CD4-positive, alpha-beta T cell treated with Interleukin-21 for 1 hour (primary cell): ENCODE data around the gene PARD3.
A peak's percentile ranks its signal among the peaks of the same experiment; 100 is the strongest.

ENCODE experiments used
- DNase-seq: peaks from one replicate; pipeline ENCODE4 v3.0.0-alpha.2; 2020

PARD3 gene

DNA sequence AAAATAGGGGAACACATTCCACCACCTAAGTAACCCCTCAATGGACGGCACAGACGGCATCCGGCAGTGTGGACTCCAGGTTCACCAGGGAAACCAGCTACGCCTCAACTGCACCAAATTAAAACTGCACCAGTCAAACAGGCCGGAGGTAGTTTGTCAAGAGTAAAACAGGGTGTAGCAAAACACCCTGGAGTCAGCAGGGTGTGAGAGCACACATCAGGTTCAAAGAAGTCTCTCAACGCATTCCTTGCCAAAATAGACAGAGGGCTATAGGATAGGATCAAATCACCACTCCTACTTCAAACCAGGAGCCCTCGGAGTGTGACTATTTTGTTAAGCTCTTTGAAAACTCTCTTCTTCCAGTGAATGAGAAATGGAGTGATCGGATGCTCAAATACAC is 135.9 kb downstream of the PARD3 start:
- DNase-seq, result no peak

GRCh38 chr10:34677591-34677990 is 137.5 kb downstream of the PARD3 start:
- DNase-seq, result no peak

- DNase-seq, result no peak
Observed at GRCh38 chr10:34677132-34677531, 138.0 kb downstream of the PARD3 start.

- no peak for DNase-seq
Observed at GRCh38 chr10:34674176-34674575, 140.9 kb downstream of the PARD3 start.

DNA sequence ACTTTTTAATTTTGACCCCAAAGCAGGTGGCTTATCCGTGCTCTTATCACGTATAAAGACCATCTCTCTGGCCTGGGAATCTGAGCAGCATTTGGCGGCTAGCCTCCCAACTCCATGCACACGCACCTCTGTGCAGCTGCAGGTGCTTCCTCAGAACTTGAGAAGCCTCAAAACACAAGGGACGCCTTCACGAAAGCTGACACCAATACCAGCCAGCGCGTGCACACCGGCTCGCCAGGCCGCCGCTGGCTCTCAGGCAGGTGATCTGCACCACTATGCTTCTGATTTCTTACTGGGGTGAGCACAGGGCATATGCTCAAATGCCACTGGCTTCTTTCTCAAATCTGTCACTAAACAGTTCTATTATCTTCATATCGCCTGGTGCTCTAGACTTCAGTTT is 145.0 kb downstream of the PARD3 start:
- DNase-seq, result no peak

- no peak for DNase-seq
Observed at GRCh38 chr10:34669079-34669478, 146.0 kb downstream of the PARD3 start.

DNA sequence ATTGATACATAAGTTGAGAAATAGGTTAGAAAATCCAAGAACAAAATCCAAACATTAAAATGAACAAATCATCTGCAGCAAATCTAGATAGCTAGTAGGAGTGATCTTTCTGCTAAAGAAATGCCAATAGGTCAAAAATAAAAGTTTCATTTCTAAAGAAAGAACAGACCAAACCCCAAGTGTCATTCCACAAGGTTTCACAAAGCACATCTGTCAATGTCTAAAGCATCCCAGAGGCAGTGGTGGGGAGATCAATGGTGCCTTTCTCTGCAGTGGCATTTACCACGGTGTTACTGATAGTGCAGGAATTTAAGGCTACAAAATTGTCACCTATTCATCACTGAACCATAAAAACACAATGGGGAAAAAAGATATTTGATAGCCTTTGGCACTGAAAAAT is 147.9 kb downstream of the PARD3 start:
- no peak for DNase-seq

- DNase-seq, result no peak
Observed at GRCh38 chr10:34666008-34666704, 148.9 kb downstream of the PARD3 start.

DNA sequence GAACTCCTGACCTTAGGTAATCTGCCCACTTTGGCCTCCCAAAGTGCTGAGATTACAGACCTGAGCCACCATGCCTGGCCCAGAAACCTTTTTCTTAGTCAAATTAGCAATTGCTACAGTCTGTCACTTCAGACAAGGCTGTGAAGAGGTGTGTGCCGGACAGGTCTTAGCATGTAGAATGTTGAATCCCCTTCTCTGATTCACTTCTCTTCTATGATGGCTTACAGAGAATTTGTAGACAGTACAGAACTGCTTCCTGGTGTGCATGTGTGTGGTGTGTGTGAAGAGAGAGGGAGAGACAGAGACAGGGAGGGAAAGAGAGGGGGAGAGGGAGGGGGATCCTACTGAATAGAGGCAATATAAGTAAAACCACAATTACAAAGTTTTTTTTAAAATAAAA is 150.4 kb downstream of the PARD3 start:
- no peak for DNase-seq

GRCh38 chr10:34661580-34661979 is 153.5 kb downstream of the PARD3 start:
- DNase-seq, result no peak

DNA sequence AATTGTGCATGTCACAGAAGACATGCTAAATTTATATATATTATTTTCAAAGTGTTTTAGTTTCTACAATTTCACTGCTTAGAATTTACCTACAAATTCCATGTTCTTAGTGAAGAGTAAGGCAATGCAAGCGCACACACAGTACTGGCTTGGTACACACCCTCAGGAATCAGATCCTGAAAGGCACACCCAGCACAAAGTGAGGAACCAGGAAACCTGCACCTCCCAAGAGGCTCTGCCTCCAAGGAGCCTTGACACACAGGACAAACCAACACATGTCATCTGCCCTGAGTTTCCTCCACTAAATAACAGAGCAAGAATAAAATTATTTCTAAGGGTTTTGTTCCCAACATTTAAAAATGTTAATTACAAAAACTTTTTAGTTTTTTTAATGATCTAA is 156.2 kb downstream of the PARD3 start:
- DNase-seq, result no peak

DNA sequence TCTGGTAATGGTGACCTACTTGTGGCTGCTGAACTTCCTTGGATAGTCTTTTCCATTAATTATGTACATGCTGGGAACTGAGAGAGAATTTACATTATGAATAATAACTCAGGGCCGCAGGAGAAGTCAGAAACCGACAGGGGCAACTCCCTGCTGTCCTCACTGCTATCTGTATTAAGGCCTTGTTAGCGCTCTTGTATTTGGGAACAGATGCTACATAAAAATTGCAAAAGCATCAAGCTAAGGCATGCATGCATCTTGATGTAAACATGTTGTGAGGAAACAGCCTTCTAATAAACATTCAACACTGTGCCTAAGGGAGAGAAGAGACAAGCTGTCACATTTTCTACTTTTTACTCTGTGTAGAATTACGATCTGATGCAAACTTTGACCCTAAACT is 158.4 kb downstream of the PARD3 start:
- no peak for DNase-seq

GRCh38 chr10:34655286-34656170 is 159.6 kb downstream of the PARD3 start:
- peak; percentile 26 for DNase-seq

DNA sequence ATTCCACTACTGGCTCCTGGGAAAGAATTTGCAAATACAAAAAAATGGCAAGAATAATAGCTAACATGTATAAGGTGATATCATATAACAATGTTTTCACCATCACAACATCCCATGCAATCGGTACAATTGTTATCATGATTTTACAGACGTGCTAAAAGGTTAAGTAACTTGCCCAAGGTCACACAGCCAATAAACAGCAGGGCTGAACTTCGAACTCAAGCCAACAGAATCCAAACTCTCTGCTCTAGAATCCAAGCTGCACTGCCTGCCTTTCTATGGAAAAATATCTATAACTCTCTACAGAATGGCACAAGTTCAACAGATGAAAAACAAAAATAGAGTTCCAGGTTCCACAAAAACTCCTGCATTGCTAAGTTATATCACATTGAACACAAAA is 160.9 kb downstream of the PARD3 start:
- no peak for DNase-seq

DNA sequence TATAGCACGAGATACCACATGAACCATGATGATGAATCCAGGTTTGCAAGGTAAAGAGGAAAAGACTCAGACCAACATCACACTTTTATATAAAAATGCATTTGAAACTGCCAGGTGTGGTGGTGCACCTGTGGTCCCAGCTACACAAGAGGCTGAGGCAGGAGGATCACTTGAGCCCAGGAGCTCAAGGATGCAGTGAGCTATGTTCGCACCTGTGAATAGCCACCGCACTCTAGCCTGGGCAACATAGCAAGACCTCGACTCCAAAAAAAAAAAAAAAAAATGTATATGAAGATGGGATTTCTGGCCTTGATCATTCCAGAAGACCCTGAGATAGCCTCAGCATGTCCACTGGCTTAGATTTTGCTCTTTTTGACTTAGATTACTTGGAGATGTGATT is 161.6 kb downstream of the PARD3 start:
- DNase-seq, result no peak

GRCh38 chr10:34651416-34652195 is 163.5 kb downstream of the PARD3 start:
- no peak for DNase-seq

DNA sequence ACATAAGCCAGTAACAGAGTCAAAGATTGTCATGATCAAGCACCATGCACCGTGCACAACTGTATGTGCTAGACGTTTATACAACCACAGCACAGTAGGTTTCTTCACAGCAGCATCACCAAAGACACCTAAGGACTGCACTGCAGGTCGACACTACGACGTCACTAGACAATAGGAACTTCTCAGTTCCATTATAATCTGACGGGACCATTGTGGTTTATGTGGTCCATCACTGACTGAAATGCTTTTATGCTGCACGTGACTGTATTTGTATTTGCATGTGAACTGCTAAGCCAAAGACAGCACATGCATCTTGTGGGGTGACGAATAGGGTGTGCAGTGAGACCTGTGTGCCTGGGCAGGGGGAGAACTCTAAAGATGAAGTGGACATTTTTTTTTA is 164.9 kb downstream of the PARD3 start:
- DNase-seq, result no peak

DNA sequence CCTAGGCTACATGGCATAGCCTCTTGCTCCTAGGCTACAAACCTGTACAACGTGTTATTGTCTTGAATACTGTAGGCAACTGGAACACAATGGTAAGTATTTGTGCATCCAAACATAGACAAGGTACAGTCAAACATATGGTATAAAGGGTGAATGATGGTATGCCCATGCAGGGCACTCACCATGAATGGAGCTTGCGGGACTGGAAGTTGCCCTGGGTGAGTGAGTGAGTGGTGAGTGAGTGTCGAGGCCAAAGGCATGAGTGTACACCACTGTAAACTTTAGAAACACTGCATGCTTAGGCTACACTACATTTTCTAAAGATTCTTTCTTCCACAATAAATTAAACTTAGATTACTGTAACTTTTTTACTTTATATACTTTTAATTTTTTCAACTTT is 165.7 kb downstream of the PARD3 start:
- no peak for DNase-seq

DNA sequence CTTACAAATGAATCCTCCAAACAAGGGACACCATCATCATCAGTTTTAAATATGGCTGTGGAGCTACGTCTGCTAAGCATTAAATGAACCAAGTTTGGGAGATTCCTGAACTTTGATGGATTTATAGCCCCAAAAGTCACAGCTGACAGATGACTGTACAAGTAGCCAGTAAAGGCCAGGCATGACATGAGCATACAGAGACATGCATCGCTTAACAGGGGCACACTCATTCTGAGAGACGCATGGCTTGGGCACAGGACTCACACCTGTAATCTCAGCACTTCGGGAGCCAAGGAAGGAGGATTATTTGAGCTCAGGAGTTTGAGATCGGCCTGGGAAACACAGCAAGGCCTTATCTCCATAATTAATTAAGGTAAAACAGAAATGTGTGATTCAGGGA is 166.2 kb downstream of the PARD3 start:
- no peak for DNase-seq

- DNase-seq, result no peak
Observed at GRCh38 chr10:34647875-34648865, 166.9 kb downstream of the PARD3 start.

GRCh38 chr10:34647160-34647559 is 167.9 kb downstream of the PARD3 start:
- no peak for DNase-seq

DNA sequence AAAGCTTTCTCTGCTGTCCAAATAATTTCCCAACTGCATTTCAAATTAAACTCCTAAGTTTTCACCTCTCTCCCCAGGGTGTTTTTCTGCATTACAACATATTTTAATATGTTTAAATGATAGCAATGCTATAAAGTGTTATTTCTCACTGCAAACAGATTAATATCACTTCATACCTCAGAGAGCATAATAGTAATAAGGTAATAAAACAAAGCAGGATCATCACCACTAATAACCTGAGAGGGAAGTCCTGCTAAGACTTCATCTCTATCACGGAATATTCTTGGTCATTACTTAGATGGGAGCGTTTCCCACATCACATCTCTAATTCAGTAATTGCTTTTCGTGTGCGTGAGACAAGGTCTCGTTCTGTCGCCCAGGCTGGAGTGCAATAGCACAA is 168.8 kb downstream of the PARD3 start:
- DNase-seq, result no peak
